Measurements from ENCODE around the gene UBE2E2.

DNA sequence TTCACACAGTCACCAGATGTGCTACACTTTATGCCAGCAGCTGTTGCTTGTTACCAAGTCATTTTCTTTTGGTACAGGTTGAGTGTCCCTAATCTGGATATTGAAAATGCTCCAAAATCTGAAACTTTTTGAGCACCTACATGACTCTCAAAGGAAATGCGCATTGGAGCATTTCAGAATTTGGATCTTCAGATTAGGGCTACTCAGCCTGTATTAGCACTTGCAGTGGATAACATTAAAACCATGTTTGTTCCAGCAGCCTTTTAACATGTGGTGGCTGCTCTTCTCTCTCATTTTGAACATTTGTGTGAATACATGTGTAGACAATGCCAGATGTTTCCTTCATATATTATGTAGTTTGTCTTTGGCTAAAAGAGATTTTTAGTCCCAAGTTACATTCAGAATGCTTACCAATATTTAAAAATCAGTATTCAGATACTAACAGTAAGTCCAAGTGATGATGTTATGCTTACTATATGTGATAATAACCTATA, 371.7 kb downstream of the UBE2E2 start:
- TF ChIP-seq TAF1 (IDR thresholded peaks at IDR 0.05; ENCODE audit: borderline replicate concordance, insufficient read depth, low read length): no peak
- no peak for TF ChIP-seq SIN3A (IDR thresholded peaks at IDR 0.05; ENCODE audit: borderline replicate concordance, insufficient read depth, low read length)
- no peak for TF ChIP-seq FOXP2 (optimal IDR thresholded peaks at IDR 0.05; ENCODE audit: borderline replicate concordance, extremely low read depth, extremely low read length, insufficient read depth)
- TF ChIP-seq, protein P1, sequence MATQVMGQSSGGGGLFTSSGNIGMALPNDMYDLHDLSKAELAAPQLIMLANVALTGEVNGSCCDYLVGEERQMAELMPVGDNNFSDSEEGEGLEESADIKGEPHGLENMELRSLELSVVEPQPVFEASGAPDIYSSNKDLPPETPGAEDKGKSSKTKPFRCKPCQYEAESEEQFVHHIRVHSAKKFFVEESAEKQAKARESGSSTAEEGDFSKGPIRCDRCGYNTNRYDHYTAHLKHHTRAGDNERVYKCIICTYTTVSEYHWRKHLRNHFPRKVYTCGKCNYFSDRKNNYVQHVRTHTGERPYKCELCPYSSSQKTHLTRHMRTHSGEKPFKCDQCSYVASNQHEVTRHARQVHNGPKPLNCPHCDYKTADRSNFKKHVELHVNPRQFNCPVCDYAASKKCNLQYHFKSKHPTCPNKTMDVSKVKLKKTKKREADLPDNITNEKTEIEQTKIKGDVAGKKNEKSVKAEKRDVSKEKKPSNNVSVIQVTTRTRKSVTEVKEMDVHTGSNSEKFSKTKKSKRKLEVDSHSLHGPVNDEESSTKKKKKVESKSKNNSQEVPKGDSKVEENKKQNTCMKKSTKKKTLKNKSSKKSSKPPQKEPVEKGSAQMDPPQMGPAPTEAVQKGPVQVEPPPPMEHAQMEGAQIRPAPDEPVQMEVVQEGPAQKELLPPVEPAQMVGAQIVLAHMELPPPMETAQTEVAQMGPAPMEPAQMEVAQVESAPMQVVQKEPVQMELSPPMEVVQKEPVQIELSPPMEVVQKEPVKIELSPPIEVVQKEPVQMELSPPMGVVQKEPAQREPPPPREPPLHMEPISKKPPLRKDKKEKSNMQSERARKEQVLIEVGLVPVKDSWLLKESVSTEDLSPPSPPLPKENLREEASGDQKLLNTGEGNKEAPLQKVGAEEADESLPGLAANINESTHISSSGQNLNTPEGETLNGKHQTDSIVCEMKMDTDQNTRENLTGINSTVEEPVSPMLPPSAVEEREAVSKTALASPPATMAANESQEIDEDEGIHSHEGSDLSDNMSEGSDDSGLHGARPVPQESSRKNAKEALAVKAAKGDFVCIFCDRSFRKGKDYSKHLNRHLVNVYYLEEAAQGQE (IDR thresholded peaks at IDR 0.05; ENCODE audit: insufficient read depth in 1 of 2, low read depth in 2 of 2, low read length in 2 of 2): no peak
- TF ChIP-seq POLR2AphosphoS5 (IDR thresholded peaks at IDR 0.05; ENCODE audit: low read depth, low read length): no peak
